Activated CD8-positive, alpha-beta memory T cell treated with anti-CD3 and anti-CD28 coated beads for 36 hours (primary cell): Measurements from ENCODE around the gene APC2. TPM values are rescaled to one million over a fixed set of nuclear protein-coding genes. Genes with fewer than 3 reads are reported as not detected.

Experiments used
- CTCF ChIA-PET: fragments of 350-600 bp; sonication (Branson Sonifier 250); formaldehyde crosslinking; loops from one replicate; lab custom pipeline; 2021; ENCODE audit warnings: antibody characterized with exemption; lab: Charles Lee
- POLR2A ChIA-PET: fragments of 350-600 bp; sonication (Branson Sonifier 250); formaldehyde crosslinking; loops from one replicate; lab custom pipeline; 2021; ENCODE audit warnings: antibody characterized with exemption; lab: Charles Lee
- total RNA-seq, 2 experiments: library from RNA; stranded (reverse); gene quantifications; one replicate each; pipeline ENCODE4 v1.2.3, GENCODE V29; 2021

APC2 gene
- total RNA-seq, 2 experiments from 2014 or later, result 0.06 to 0.13 TPM

- CTCF ChIA-PET, result interaction anchor here (0.5 to 0.6 kb wide), 2 partner anchors 9 to 383 kb away, joined by 3 read pairs; no protein-coding TSS in a partner anchor
- POLR2A ChIA-PET, result no interaction called here
Observed at GRCh38 chr19:1452802-1453524, 3.0 kb downstream of the APC2 start.

GRCh38 chr19:1453525-1454364 lies 3.8 kb downstream of the APC2 start:
- ChIA-PET POLR2A (interaction anchor here (0.8 kb wide), 1 partner anchor 9 kb away, joined by 8 read pairs; no protein-coding TSS in a partner anchor), CTCF (interaction anchor here (0.6 to 2.7 kb wide), 3 partner anchors 9 to 23 kb away, joined by 3 to 8 read pairs (median 3); no protein-coding TSS in a partner anchor)

GRCh38 chr19:1455002-1455335 lies 5.0 kb downstream of the APC2 start:
- CTCF ChIA-PET, result interaction anchor here (1.5 to 2.7 kb wide), 4 partner anchors 10 to 22 kb away, joined by 3 to 8 read pairs (median 6); no protein-coding TSS in a partner anchor
- POLR2A ChIA-PET, result interaction anchor here (0.6 to 0.8 kb wide), 3 partner anchors 10 to 458 kb away, joined by 3 to 8 read pairs (median 7); no protein-coding TSS in a partner anchor

GRCh38 chr19:1455336-1456120 lies 5.6 kb downstream of the APC2 start:
- CTCF ChIA-PET, result interaction anchor here (0.6 to 2.7 kb wide), 6 partner anchors 11 to 458 kb away, joined by 3 to 8 read pairs (median 4); no protein-coding TSS in a partner anchor
- POLR2A ChIA-PET, result interaction anchor here (0.5 to 0.6 kb wide), 3 partner anchors 14 to 459 kb away, joined by 3 to 7 read pairs (median 7); no protein-coding TSS in a partner anchor

GRCh38 chr19:1456121-1456900 lies 6.4 kb downstream of the APC2 start:
- CTCF ChIA-PET, result interaction anchor here (0.6 to 2.7 kb wide), 5 partner anchors 10 to 459 kb away, joined by 3 to 8 read pairs (median 4); no protein-coding TSS in a partner anchor

GRCh38 chr19:1457031-1457739 lies 7.3 kb downstream of the APC2 start:
- ChIA-PET CTCF (interaction anchor here (1.0 kb wide), 1 partner anchor 13 kb away, joined by 3 read pairs; no protein-coding TSS in a partner anchor), POLR2A (no interaction called here)

More at GRCh38 chr19:1456121-1456900, 6.4 kb downstream of the APC2 start:
- POLR2A ChIA-PET, result interaction anchor here (0.5 kb wide), 1 partner anchor 447 kb away, joined by 7 read pairs; no protein-coding TSS in a partner anchor

GRCh38 chr19:1457892-1458291 lies 8.0 kb downstream of the APC2 start:
- POLR2A ChIA-PET, result no interaction called here

GRCh38 chr19:1459479-1459878 lies 9.6 kb downstream of the APC2 start:
- POLR2A ChIA-PET, result no interaction called here
- CTCF ChIA-PET, result no interaction called here

More at GRCh38 chr19:1457892-1458291, 8.0 kb downstream of the APC2 start:
- CTCF ChIA-PET, result interaction anchor here (1.0 to 1.1 kb wide), 2 partner anchors 11 to 13 kb away, joined by 3 read pairs; no protein-coding TSS in a partner anchor

GRCh38 chr19:1460033-1460995 lies 10.4 kb downstream of the APC2 start:
- ChIA-PET CTCF (no interaction called here), POLR2A (no interaction called here)

GRCh38 chr19:1461862-1462261 lies 11.9 kb downstream of the APC2 start:
- CTCF ChIA-PET, result no interaction called here
- POLR2A ChIA-PET, result interaction anchor here (0.6 kb wide), 1 partner anchor 15 kb away, joined by 3 read pairs; no protein-coding TSS in a partner anchor

GRCh38 chr19:1465191-1466016 lies 15.5 kb downstream of the APC2 start:
- POLR2A ChIA-PET, result interaction anchor here (0.5 to 2.3 kb wide), 5 partner anchors 22 to 151 kb away, joined by 3 to 14 read pairs (median 3); no protein-coding TSS in a partner anchor
- CTCF ChIA-PET, result interaction anchor here (1.1 to 3.0 kb wide), 4 partner anchors 9 to 21 kb away, joined by 3 to 10 read pairs (median 8); no protein-coding TSS in a partner anchor

GRCh38 chr19:1466018-1466460 lies 16.1 kb downstream of the APC2 start:
- ChIA-PET POLR2A (interaction anchor here (0.5 to 2.3 kb wide), 5 partner anchors 22 to 151 kb away, joined by 3 to 14 read pairs (median 3); no protein-coding TSS in a partner anchor), CTCF (interaction anchor here (1.1 to 3.0 kb wide), 4 partner anchors 9 to 21 kb away, joined by 3 to 10 read pairs (median 8); no protein-coding TSS in a partner anchor)

GRCh38 chr19:1466461-1467214 lies 16.7 kb downstream of the APC2 start:
- ChIA-PET CTCF (interaction anchor here (1.1 to 3.0 kb wide), 4 partner anchors 8 to 22 kb away, joined by 3 to 10 read pairs (median 8); no protein-coding TSS in a partner anchor), POLR2A (interaction anchor here (0.5 to 2.3 kb wide), 4 partner anchors 23 to 150 kb away, joined by 3 to 14 read pairs (median 3); no protein-coding TSS in a partner anchor)

GRCh38 chr19:1467215-1467489 lies 17.2 kb downstream of the APC2 start:
- POLR2A ChIA-PET, result interaction anchor here (2.3 kb wide), 1 partner anchor 24 kb away, joined by 14 read pairs; no protein-coding TSS in a partner anchor
- CTCF ChIA-PET, result interaction anchor here (2.2 to 3.0 kb wide), 2 partner anchors 11 to 22 kb away, joined by 8 to 9 read pairs; no protein-coding TSS in a partner anchor
